H9 (cell line): ENCODE results near the gene CSTF3. TPM values are rescaled to one million over a fixed set of nuclear protein-coding genes. Genes with fewer than 3 reads are reported as not detected.

Experiments
- DNase-seq: peaks from one replicate; pipeline ENCODE4 v3.0.0-alpha.2; 2017
- H2AFZ ChIP-seq: one replicate; pipeline ENCODE4 v1.6.1; 2013; ENCODE audit warnings: mild to moderate bottlenecking, low read length, control low read depth, moderate library complexity
- H2AK5ac ChIP-seq: 2 replicates; pipeline ENCODE4 v1.6.1; 2013; ENCODE audit warnings: low read length, control low read depth, mixed read lengths; ENCODE audit not compliant: insufficient read length
- H2BK120ac ChIP-seq: one replicate; pipeline ENCODE4 v1.6.1; 2013; ENCODE audit warnings: low read depth, mild to moderate bottlenecking, low read length, control low read depth, inconsistent platforms; ENCODE audit not compliant: poor library complexity, severe bottlenecking
- H2BK12ac ChIP-seq: 2 replicates; pipeline ENCODE4 v1.6.1; 2013; ENCODE audit warnings: low read length, control low read depth, mixed read lengths, low read depth; ENCODE audit not compliant: insufficient read length
- H2BK15ac ChIP-seq: 2 replicates; pipeline ENCODE4 v1.6.1; 2013; ENCODE audit warnings: low read depth, low read length, control low read depth
- H2BK20ac ChIP-seq: one replicate; pipeline ENCODE4 v1.6.1; 2013; ENCODE audit warnings: low read depth, mild to moderate bottlenecking, low read length, control low read depth, inconsistent platforms; ENCODE audit not compliant: poor library complexity, severe bottlenecking
- H2BK5ac ChIP-seq: 2 replicates; pipeline ENCODE4 v1.6.1; 2013; ENCODE audit warnings: low read length, control low read depth, mixed read lengths; ENCODE audit not compliant: insufficient read length
- H3K14ac ChIP-seq: 2 replicates; pipeline ENCODE4 v1.6.1; 2013; ENCODE audit warnings: low read length, control low read depth; ENCODE audit not compliant: insufficient read depth
- H3K18ac ChIP-seq: 2 replicates; pipeline ENCODE4 v1.6.1; 2013; ENCODE audit warnings: low read depth, mild to moderate bottlenecking, mixed read lengths, low read length, control low read depth; ENCODE audit not compliant: insufficient read length
- H3K23ac ChIP-seq: 2 replicates; pipeline ENCODE4 v1.6.1; 2013; ENCODE audit warnings: low read length, control low read depth, mixed read lengths, low read depth; ENCODE audit not compliant: insufficient read length
- H3K23me2 ChIP-seq: 2 replicates; pipeline ENCODE4 v1.6.1; 2013; ENCODE audit warnings: low read depth, mild to moderate bottlenecking, mixed read lengths, low read length, control low read depth; ENCODE audit not compliant: insufficient read length, poor library complexity, severe bottlenecking
- H3K27ac ChIP-seq: 2 replicates; pipeline ENCODE4 v1.5.1; 2013; ENCODE audit warnings: low read length, control low read depth, mixed read lengths, low read depth; ENCODE audit not compliant: insufficient read length
- H3K27me3 ChIP-seq: 2 replicates; pipeline ENCODE4 v1.6.1; 2013; ENCODE audit warnings: low read length, control low read depth, inconsistent platforms; ENCODE audit not compliant: insufficient read depth
- H3K4ac ChIP-seq: 2 replicates; pipeline ENCODE4 v1.6.1; 2013; ENCODE audit warnings: low read depth, mild to moderate bottlenecking, control low read depth, inconsistent platforms, low read length, moderate library complexity
- H3K4me1 ChIP-seq: 2 replicates; pipeline ENCODE4 v1.6.1; 2013; ENCODE audit warnings: low read length, control low read depth, inconsistent platforms; ENCODE audit not compliant: insufficient read depth
- H3K4me2 ChIP-seq: 2 replicates; pipeline ENCODE4 v1.6.1; 2013; ENCODE audit warnings: low read length, control low read depth, mixed read lengths; ENCODE audit not compliant: insufficient read length, insufficient read depth
- H3K56ac ChIP-seq: 2 replicates; pipeline ENCODE4 v1.6.1; 2013; ENCODE audit warnings: low read depth, mild to moderate bottlenecking, mixed read lengths, low read length, control low read depth; ENCODE audit not compliant: insufficient read length
- H3K79me1 ChIP-seq: 2 replicates; pipeline ENCODE4 v1.6.1; 2013; ENCODE audit warnings: low read depth, mild to moderate bottlenecking, moderate library complexity, low read length, control low read depth, inconsistent platforms; ENCODE audit not compliant: insufficient read depth, poor library complexity, severe bottlenecking
- H3K79me2 ChIP-seq: 2 replicates; pipeline ENCODE4 v1.6.1; 2013; ENCODE audit warnings: low read length, control low read depth, inconsistent platforms; ENCODE audit not compliant: insufficient read depth
- H3K9ac ChIP-seq: 2 replicates; pipeline ENCODE4 v1.6.1; 2013; ENCODE audit warnings: low read length, control low read depth, mixed read lengths; ENCODE audit not compliant: insufficient read length; ENCODE audit errors: extremely low read depth
- H3K9me3 ChIP-seq: one replicate; pipeline ENCODE4 v1.6.1; 2013; ENCODE audit warnings: low read depth, low read length, inconsistent platforms; ENCODE audit not compliant: control insufficient read depth
- H3T11ph ChIP-seq: one replicate; pipeline ENCODE4 v1.6.1; 2013; ENCODE audit warnings: mild to moderate bottlenecking, low read length, control low read depth, inconsistent platforms
- H4K20me1 ChIP-seq: one replicate; pipeline ENCODE4 v1.6.1; 2013; ENCODE audit not compliant: control insufficient read depth, insufficient read length, insufficient read depth
- H4K5ac ChIP-seq: 2 replicates; pipeline ENCODE4 v1.6.1; 2013; ENCODE audit warnings: low read depth, mild to moderate bottlenecking, mixed read lengths, low read length, control low read depth; ENCODE audit not compliant: insufficient read length
- H4K8ac ChIP-seq: replicated peaks from 2 replicates; pipeline ENCODE4 v1.6.1; 2013; ENCODE audit warnings: low read length, control low read depth, mixed read lengths, low read depth; ENCODE audit not compliant: insufficient read length
- H4K91ac ChIP-seq: 2 replicates; pipeline ENCODE4 v1.6.1; 2013; ENCODE audit warnings: low read depth, mild to moderate bottlenecking, moderate library complexity, mixed read lengths, low read length, control low read depth; ENCODE audit not compliant: insufficient read length
- H3K27ac Mint-ChIP-seq, 3 experiments: 2 replicates in 2 of 3; 3 replicates in 1 of 3; pipeline ENCODE4 v1.8.0; 2020 to 2021; ENCODE audit warnings: mixed read lengths in 3 of 3, mild to moderate bottlenecking in 1 of 3, moderate library complexity in 1 of 3
- H3K27me3 Mint-ChIP-seq: 2 replicates; pipeline ENCODE4 v1.8.0; 2021; ENCODE audit warnings: low read depth, mild to moderate bottlenecking, moderate library complexity, mixed read lengths
- H3K36me3 Mint-ChIP-seq, 3 experiments: 2 replicates in 2 of 3; 3 replicates in 1 of 3; pipeline ENCODE4 v1.8.0; 2020 to 2021; ENCODE audit warnings: low read depth in 3 of 3, mixed read lengths in 3 of 3; ENCODE audit not compliant: insufficient read depth in 1 of 3
- H3K4me1 Mint-ChIP-seq, 2 experiments: 2 replicates each; pipeline ENCODE4 v1.8.0; 2020; ENCODE audit warnings: mixed read lengths in 2 of 2
- H3K4me3 Mint-ChIP-seq, 2 experiments: 2 replicates in 1 of 2; 3 replicates in 1 of 2; pipeline ENCODE4 v1.8.0; 2020 to 2021; ENCODE audit warnings: mild to moderate bottlenecking in 2 of 2, mixed read lengths in 2 of 2, moderate library complexity in 1 of 2
- H3K9me3 Mint-ChIP-seq, 2 experiments: 2 replicates in 1 of 2; 3 replicates in 1 of 2; pipeline ENCODE4 v1.8.0; 2020; ENCODE audit warnings: mild to moderate bottlenecking in 2 of 2, mixed read lengths in 2 of 2, moderate library complexity in 1 of 2
- total RNA-seq: library from RNA; stranded (reverse); gene quantifications from 2 replicates; pipeline ENCODE4 v1.2.1, GENCODE V29; 2021
- TF ChIP-seq, protein P1 (sequence below): fragments of 200-600 bp; sonication (generic); conservative IDR thresholded peaks from 3 replicates; pipeline ENCODE4 v1.8.0; 2021; ENCODE audit warnings: antibody characterized with exemption, mild to moderate bottlenecking

Gene CSTF3
- total RNA-seq, 1 experiment from 2014 or later = 41.5 TPM

DNA sequence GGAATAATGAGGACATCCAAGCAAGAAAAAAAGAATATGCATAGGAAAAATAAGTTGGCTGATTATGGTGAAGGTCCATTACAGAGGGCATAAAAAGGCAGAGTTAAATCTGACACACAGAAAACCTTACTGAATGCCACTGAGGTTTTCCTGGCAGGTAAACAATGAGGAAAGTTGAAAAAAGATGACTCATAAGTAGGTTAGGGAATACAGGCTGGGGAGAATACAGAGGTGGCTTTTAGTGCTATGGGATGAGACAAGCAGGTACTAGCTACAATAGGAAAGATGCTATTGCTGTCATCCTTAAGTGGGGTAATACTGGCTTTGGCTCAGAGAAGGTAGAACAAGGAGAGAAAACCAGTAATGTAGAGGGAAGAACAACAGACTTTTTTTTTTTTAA lies 44.7 kb downstream of the CSTF3 start:
- Mint-ChIP-seq H3K4me3 (no peak overlapping the region), H3K9me3 (no peaks in the 10 kb centered on the region), H3K27me3 (no peaks in the 10 kb centered on the region), H3K4me1 (peaks cover 2 to 14% of the 10 kb centered on the region in 2 experiments), H3K36me3 (peaks cover 0 to 4% (median 0%) of the 10 kb centered on the region in 3 experiments; a peak in 1 of 7 replicates), H3K27ac (peak overlapping the region in 1 of 3 experiments; percentile 43; a peak in 2 of 7 replicates)
- Histone ChIP-seq H3K27ac (peak overlapping the region; percentile 7), H3K18ac (no peak overlapping the region), H2AK5ac (no peak overlapping the region), H3K27me3 (no peaks in the 10 kb centered on the region), H3K23me2 (no peaks in the 10 kb centered on the region), H3K9ac (no peak overlapping the region), H2AFZ (no peak overlapping the region), H4K20me1 (no peaks in the 10 kb centered on the region), H3K79me2 (no peaks in the 10 kb centered on the region), H3K23ac (no peak overlapping the region), H3K4me1 (no peaks in the 10 kb centered on the region), H3K14ac (no peak overlapping the region), H2BK12ac (no peak overlapping the region), H3K4ac (no peak overlapping the region), H4K91ac (no peak overlapping the region), H4K8ac (no peak overlapping the region), H3T11ph (no peak overlapping the region), H3K56ac (no peak overlapping the region), H3K9me3 (no peaks in the 10 kb centered on the region), H3K4me2 (no peak overlapping the region), H4K5ac (no peak overlapping the region), H2BK15ac (no peak overlapping the region), H2BK120ac (no peak overlapping the region), H2BK20ac (no peak overlapping the region), H3K79me1 (no peaks in the 10 kb centered on the region), H2BK5ac (no peak overlapping the region)
- no peak for DNase-seq
- TF ChIP-seq, protein P1, sequence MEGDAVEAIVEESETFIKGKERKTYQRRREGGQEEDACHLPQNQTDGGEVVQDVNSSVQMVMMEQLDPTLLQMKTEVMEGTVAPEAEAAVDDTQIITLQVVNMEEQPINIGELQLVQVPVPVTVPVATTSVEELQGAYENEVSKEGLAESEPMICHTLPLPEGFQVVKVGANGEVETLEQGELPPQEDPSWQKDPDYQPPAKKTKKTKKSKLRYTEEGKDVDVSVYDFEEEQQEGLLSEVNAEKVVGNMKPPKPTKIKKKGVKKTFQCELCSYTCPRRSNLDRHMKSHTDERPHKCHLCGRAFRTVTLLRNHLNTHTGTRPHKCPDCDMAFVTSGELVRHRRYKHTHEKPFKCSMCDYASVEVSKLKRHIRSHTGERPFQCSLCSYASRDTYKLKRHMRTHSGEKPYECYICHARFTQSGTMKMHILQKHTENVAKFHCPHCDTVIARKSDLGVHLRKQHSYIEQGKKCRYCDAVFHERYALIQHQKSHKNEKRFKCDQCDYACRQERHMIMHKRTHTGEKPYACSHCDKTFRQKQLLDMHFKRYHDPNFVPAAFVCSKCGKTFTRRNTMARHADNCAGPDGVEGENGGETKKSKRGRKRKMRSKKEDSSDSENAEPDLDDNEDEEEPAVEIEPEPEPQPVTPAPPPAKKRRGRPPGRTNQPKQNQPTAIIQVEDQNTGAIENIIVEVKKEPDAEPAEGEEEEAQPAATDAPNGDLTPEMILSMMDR = no peak
